Smooth muscle cell (in vitro differentiated cells): Measurements from ENCODE around the gene TNFRSF8. TPM values are rescaled to one million over a fixed set of nuclear protein-coding genes. Genes with fewer than 3 reads are reported as not detected.

ENCODE experiments used
- DNase-seq: peaks from one replicate; lab custom pipeline; 2025; ENCODE audit not compliant: unreplicated experiment; lab: John Stamatoyannopoulos, UW
- H2AFZ ChIP-seq: fragments of 200-600 bp; sonication (generic); 2 replicates; pipeline ENCODE4 v1.6.0; 2016; ENCODE audit warnings: antibody characterized with exemption, low read depth, mild to moderate bottlenecking
- H3F3A ChIP-seq: fragments of 200-600 bp; sonication (generic); 2 replicates; pipeline ENCODE4 v1.6.0; 2017; ENCODE audit warnings: antibody characterized with exemption, low read depth
- H3K27ac ChIP-seq: fragments of 200-600 bp; sonication (generic); 2 replicates; pipeline ENCODE4 v1.5.1; 2016; ENCODE audit warnings: low read depth, mild to moderate bottlenecking
- H3K27me3 ChIP-seq: fragments of 200-600 bp; sonication (generic); 2 replicates; pipeline ENCODE4 v1.6.1; 2016; ENCODE audit warnings: low read depth, mild to moderate bottlenecking
- H3K36me3 ChIP-seq: fragments of 200-600 bp; sonication (generic); 2 replicates; pipeline ENCODE4 v1.5.1; 2016; ENCODE audit warnings: low read depth
- H3K4me1 ChIP-seq: fragments of 200-600 bp; sonication (generic); 2 replicates; pipeline ENCODE4 v1.5.1; 2016; ENCODE audit warnings: low read depth
- H3K4me2 ChIP-seq: fragments of 200-600 bp; sonication (generic); 2 replicates; pipeline ENCODE4 v1.6.0; 2016; ENCODE audit warnings: mild to moderate bottlenecking
- H3K4me3 ChIP-seq: fragments of 200-600 bp; sonication (generic); 2 replicates; pipeline ENCODE4 v1.5.1; 2016; ENCODE audit warnings: mild to moderate bottlenecking
- H3K79me2 ChIP-seq: fragments of 200-600 bp; sonication (generic); 2 replicates; pipeline ENCODE4 v1.6.0; 2016; ENCODE audit warnings: low read depth, mild to moderate bottlenecking
- H3K9ac ChIP-seq: fragments of 200-600 bp; sonication (generic); 2 replicates; pipeline ENCODE4 v1.6.0; 2016; ENCODE audit warnings: low read depth
- H3K9me3 ChIP-seq: fragments of 200-600 bp; sonication (generic); replicated peaks from 2 replicates; pipeline ENCODE4 v1.5.1; 2016; ENCODE audit warnings: low read depth
- H4K20me1 ChIP-seq: fragments of 200-600 bp; sonication (generic); 2 replicates; pipeline ENCODE4 v1.6.0; 2016; ENCODE audit warnings: low read depth
- CTCF ChIP-seq: fragments of 200-600 bp; sonication (generic); IDR thresholded peaks from 2 replicates; pipeline ENCODE4 v1.5.1; 2017; ENCODE audit warnings: borderline replicate concordance, mild to moderate bottlenecking, antibody characterized with exemption; ENCODE audit not compliant: insufficient read depth, poor library complexity, severe bottlenecking
- WGBS: methylation state at CpG from one replicate; pipeline ENCODE4 v1.1.7; 2016; ENCODE audit warnings: low lambda C conversion rate; 5-methylcytosine and 5-hydroxymethylcytosine counted together
- polyA plus RNA-seq: library from polyadenylated mRNA; unstranded; fragments of >200 nt; fragmentation: Nextera tagmentation; extraction: Ambion mirVana; gene quantifications from 2 replicates; pipeline ENCODE4 v1.2.1, GENCODE V29; 2016
- total RNA-seq: library from RNA; depleted of rRNA; stranded (reverse); fragments of >200 nt; gene quantifications from 2 replicates; pipeline ENCODE4 v1.2.3, GENCODE V29; 2014

TNFRSF8 gene
- total and polyA plus RNA-seq, 2 experiments from 2014 or later: 0.54 to 1.3 TPM

DNA sequence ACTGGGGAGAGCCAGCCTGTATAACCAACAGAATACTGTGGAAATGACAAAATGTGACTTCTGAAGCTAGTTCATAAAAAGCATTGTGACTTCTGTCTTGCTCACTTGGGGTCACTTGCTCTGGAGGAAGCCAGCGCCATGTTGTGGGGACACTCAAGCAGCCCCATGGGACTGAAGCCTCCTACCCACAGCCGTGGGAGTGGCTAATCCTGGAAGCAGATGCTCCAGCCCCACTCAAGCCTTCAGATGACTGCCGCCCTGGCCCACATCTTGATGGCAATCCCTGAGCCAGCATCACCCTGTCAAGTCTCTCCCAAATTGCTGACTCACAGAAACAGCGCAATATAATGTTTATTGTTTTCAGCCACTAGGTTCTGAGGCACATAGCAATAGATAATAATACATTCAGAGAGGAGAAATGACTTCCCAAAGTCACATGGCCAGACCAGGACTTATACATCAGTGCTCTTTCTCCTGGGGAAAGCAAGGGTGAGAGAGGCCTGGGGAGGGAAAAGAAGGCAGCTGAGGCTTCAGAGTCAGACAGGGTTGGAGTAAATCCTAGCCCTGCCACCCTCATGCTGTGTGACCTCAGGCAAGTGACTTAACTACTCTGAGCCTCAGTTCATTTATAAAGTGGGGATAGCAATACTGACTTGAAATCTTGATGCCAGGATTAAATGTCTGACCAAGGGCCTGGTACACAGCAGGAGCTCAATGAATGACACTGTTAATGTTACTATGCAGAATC, 5.0 kb upstream of the TNFRSF8 start:
- no peaks in the 10 kb centered on the region for H3K36me3 ChIP-seq
- H3K4me3 ChIP-seq: no peak overlapping the region
- WGBS: 95% methylated on average over 4 of the region's 4 CpGs
- no peaks in the 10 kb centered on the region for H3K79me2 ChIP-seq
- no peaks in the 10 kb centered on the region for H3F3A ChIP-seq
- DNase-seq: no peak
- H3K4me1 ChIP-seq: peaks cover 2% of the 10 kb centered on the region
- H3K27ac ChIP-seq: no peak overlapping the region
- no peaks in the 10 kb centered on the region for H4K20me1 ChIP-seq
- H3K9ac ChIP-seq: no peak overlapping the region
- no peaks in the 10 kb centered on the region for H3K9me3 ChIP-seq
- no peak overlapping the region for H3K4me2 ChIP-seq
- H2AFZ ChIP-seq: no peak overlapping the region
- peaks cover 9% of the 10 kb centered on the region for H3K27me3 ChIP-seq
- TF ChIP-seq CTCF: no peak

DNA sequence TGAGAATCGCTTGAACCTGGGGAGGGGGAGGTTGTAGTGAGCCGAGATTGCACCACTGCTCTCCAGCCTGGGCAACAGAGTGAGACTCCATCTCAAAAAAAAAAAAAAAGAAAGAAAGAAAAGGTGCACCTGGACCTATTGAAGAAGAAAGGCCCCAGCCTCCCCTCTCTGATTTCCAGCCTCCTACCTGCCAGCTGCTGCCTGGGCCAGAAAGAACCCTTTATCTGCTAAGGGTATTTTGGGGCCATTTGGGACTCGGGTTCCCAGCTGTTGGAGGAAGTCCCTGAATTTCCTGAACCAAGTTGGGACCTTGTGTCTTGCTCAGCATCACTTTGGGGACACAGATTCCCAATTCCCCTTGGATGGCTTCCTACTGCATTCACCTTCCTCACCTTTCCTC, 3.9 kb upstream of the TNFRSF8 start:
- H4K20me1 ChIP-seq: no peaks in the 10 kb centered on the region
- no peak for TF ChIP-seq CTCF
- no peaks in the 10 kb centered on the region for H3K79me2 ChIP-seq
- no peaks in the 10 kb centered on the region for H3F3A ChIP-seq
- no peak overlapping the region for H3K9ac ChIP-seq
- no peak overlapping the region for H2AFZ ChIP-seq
- peaks cover 20% of the 10 kb centered on the region for H3K27me3 ChIP-seq
- DNase-seq: no peak
- WGBS: 88% methylated on average over 3 of the region's 3 CpGs
- H3K36me3 ChIP-seq: no peaks in the 10 kb centered on the region
- peaks cover 10% of the 10 kb centered on the region for H3K4me1 ChIP-seq
- no peaks in the 10 kb centered on the region for H3K9me3 ChIP-seq
- no peak overlapping the region for H3K4me3 ChIP-seq
- H3K4me2 ChIP-seq: no peak overlapping the region
- H3K27ac ChIP-seq: no peak overlapping the region

DNA sequence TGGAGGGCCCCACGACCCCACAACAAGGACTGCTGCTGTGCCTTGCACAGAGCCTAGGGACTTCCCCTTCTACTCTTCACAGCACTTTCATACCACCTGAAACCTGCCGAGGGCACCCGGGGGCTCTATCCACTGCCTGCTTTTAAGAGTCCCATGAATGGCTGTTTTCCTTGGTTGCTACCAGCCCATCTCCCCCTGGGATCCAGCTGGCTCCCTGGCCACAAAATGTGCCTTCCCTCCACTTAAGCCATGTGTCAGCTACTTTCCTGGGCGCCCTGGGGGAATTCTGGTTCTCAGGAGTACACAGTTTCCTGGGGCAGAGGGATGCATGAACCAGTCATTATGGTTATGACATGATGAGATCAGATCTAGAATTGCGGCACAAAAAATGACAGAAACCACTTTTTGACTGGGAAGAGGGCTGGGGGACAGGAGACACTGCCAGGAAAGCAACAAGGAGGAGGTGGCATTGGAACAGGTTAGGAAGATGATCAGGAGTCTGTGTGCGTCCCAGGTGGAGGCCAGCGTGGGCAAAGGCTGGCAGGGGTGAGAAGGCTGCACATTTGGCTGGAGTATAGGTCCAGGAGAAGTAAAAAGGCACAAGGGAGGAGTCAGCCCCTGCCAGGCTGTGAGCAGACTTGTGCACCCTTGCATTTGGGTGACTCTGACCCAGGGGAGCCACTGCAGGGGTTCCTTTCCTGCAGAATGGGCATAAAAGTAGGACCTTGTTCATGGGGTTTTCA, 3.2 kb upstream of the TNFRSF8 start:
- no peaks in the 10 kb centered on the region for H3F3A ChIP-seq
- peaks cover 26% of the 10 kb centered on the region for H3K27me3 ChIP-seq
- no peaks in the 10 kb centered on the region for H3K79me2 ChIP-seq
- TF ChIP-seq CTCF: no peak
- WGBS: 76% methylated on average over 7 of the region's 7 CpGs
- H3K27ac ChIP-seq: no peak overlapping the region
- no peak overlapping the region for H3K4me2 ChIP-seq
- H4K20me1 ChIP-seq: no peaks in the 10 kb centered on the region
- DNase-seq: no peak
- no peaks in the 10 kb centered on the region for H3K9me3 ChIP-seq
- H3K36me3 ChIP-seq: no peaks in the 10 kb centered on the region
- no peak overlapping the region for H3K9ac ChIP-seq
- H3K4me1 ChIP-seq: peaks cover 10% of the 10 kb centered on the region
- no peak overlapping the region for H2AFZ ChIP-seq
- no peak overlapping the region for H3K4me3 ChIP-seq

- WGBS: 98% methylated on average over 3 of the region's 3 CpGs
Measured at GRCh38 chr1:12060500-12060899, 2.6 kb upstream of the TNFRSF8 start.

More at GRCh38 chr1:12060500-12060899, 2.6 kb upstream of the TNFRSF8 start:
- Histone ChIP-seq H2AFZ (no peak overlapping the region), H3K79me2 (no peaks in the 10 kb centered on the region), H3K4me1 (peaks cover 10% of the 10 kb centered on the region), H3K27ac (no peak overlapping the region), H4K20me1 (no peaks in the 10 kb centered on the region), H3K9me3 (no peaks in the 10 kb centered on the region), H3K4me3 (no peak overlapping the region), H3K36me3 (no peaks in the 10 kb centered on the region), H3F3A (no peaks in the 10 kb centered on the region), H3K4me2 (no peak overlapping the region), H3K27me3 (peaks cover 26% of the 10 kb centered on the region), H3K9ac (no peak overlapping the region)
- TF ChIP-seq CTCF: no peak
- DNase-seq: no peak
